CD14-positive monocyte (primary cell): Measurements from ENCODE around the gene RTP3. TPM values are rescaled to one million over a fixed set of nuclear protein-coding genes. Genes with fewer than 3 reads are reported as not detected.
A peak's percentile ranks its signal among the peaks of the same experiment; 100 is the strongest.

Experiments used
- DNase-seq, 3 donors: peaks; one replicate each; pipeline ENCODE4 v3.0.0-alpha.2; 2011 to 2022
- H2AFZ ChIP-seq: 2 replicates; pipeline ENCODE4 v1.6.0; 2012; ENCODE audit warnings: mild to moderate bottlenecking, low read depth, low read length, inconsistent platforms; ENCODE audit not compliant: insufficient read depth, poor library complexity, severe bottlenecking
- H3K27ac ChIP-seq, 2 donors: 1 replicate in 1 of 2; 2 replicates in 1 of 2; pipeline ENCODE4 v1.5.1; 2012 to 2013; ENCODE audit warnings: low read length in 2 of 2, control low read depth in 1 of 2, inconsistent platforms in 1 of 2, low read depth in 1 of 2, mild to moderate bottlenecking in 1 of 2
- H3K27me3 ChIP-seq, 2 donors: one replicate each; pipeline versions ENCODE4 v1.6.0 to v1.6.1; 2011 to 2013; ENCODE audit warnings: low read length in 2 of 2; ENCODE audit not compliant: control insufficient read depth in 2 of 2, insufficient read depth in 2 of 2
- H3K36me3 ChIP-seq, 2 donors: replicated peaks in 1 of 2; 1 replicate in 1 of 2; 2 replicates in 1 of 2; pipeline versions ENCODE4 v1.5.1 to v1.6.1; 2012 to 2013; ENCODE audit warnings: low read length in 2 of 2, control low read depth in 1 of 2, inconsistent platforms in 1 of 2, mild to moderate bottlenecking in 1 of 2; ENCODE audit not compliant: insufficient read depth in 2 of 2, control insufficient read depth in 1 of 2
- H3K4me1 ChIP-seq, 2 donors: 1 replicate in 1 of 2; 2 replicates in 1 of 2; pipeline versions ENCODE4 v1.5.1 to v1.6.1; 2012 to 2013; ENCODE audit warnings: low read length in 2 of 2, control low read depth in 1 of 2, inconsistent platforms in 1 of 2, mild to moderate bottlenecking in 1 of 2, moderate library complexity in 1 of 2; ENCODE audit not compliant: insufficient read depth in 2 of 2, control insufficient read depth in 1 of 2
- H3K4me2 ChIP-seq: replicated peaks from 2 replicates; pipeline ENCODE3; 2012; ENCODE audit warnings: low read length, moderate library complexity, mild to moderate bottlenecking; ENCODE audit not compliant: poor library complexity, severe bottlenecking; ENCODE audit errors: extremely low read depth
- H3K4me3 ChIP-seq, 3 experiments: fragments of 200-600 bp in 1 of 3; sonication (generic) in 1 of 3; replicated peaks in 1 of 3; 1 replicate in 2 of 3; 2 replicates in 1 of 3; pipeline ENCODE4 v1.5.1; 2011 to 2013; ENCODE audit warnings: low read length in 3 of 3, mild to moderate bottlenecking in 3 of 3, control low read depth in 2 of 3, low read depth in 2 of 3, inconsistent platforms in 1 of 3, moderate library complexity in 1 of 3
- H3K79me2 ChIP-seq: 2 replicates; pipeline ENCODE4 v1.6.0; 2012; ENCODE audit warnings: mild to moderate bottlenecking, control low read depth, inconsistent platforms, low read length, moderate library complexity; ENCODE audit not compliant: insufficient read depth
- H3K9ac ChIP-seq: 2 replicates; pipeline ENCODE4 v1.6.0; 2017; ENCODE audit warnings: low read length, mild to moderate bottlenecking; ENCODE audit not compliant: insufficient read depth, poor library complexity, severe bottlenecking
- H3K9me3 ChIP-seq, 2 donors: replicated peaks in 1 of 2; 1 replicate in 1 of 2; 2 replicates in 1 of 2; pipeline versions ENCODE4 v1.5.1 to v1.6.1; 2012 to 2013; ENCODE audit warnings: low read length in 2 of 2, control low read depth in 1 of 2; ENCODE audit not compliant: control insufficient read depth in 1 of 2, insufficient read depth in 1 of 2
- H4K20me1 ChIP-seq: 2 replicates; pipeline ENCODE4 v1.6.0; 2012; ENCODE audit warnings: mild to moderate bottlenecking, low read length, control low read depth, moderate library complexity; ENCODE audit not compliant: insufficient read depth
- H3K27ac Mint-ChIP-seq, 7 donors: one replicate each; pipeline ENCODE4 v1.8.0; 2020; ENCODE audit warnings: mild to moderate bottlenecking in 7 of 7, mixed read lengths in 7 of 7, moderate library complexity in 6 of 7, inconsistent platforms in 2 of 7
- H3K27me3 Mint-ChIP-seq, 3 donors: one replicate each; pipeline ENCODE4 v1.8.0; 2021 to 2022; ENCODE audit warnings: low read depth in 3 of 3, mild to moderate bottlenecking in 3 of 3, mixed read lengths in 3 of 3, moderate library complexity in 3 of 3, inconsistent platforms in 1 of 3
- H3K36me3 Mint-ChIP-seq, 2 donors: one replicate each; pipeline ENCODE4 v1.8.0; 2020; ENCODE audit warnings: mixed read lengths in 2 of 2, inconsistent platforms in 1 of 2, mild to moderate bottlenecking in 1 of 2
- H3K4me1 Mint-ChIP-seq: one replicate; pipeline ENCODE4 v1.8.0; 2020; ENCODE audit warnings: mild to moderate bottlenecking, mixed read lengths
- H3K4me3 Mint-ChIP-seq, 2 donors: one replicate each; pipeline ENCODE4 v1.8.0; 2020; ENCODE audit warnings: mild to moderate bottlenecking in 2 of 2, mixed read lengths in 2 of 2, moderate library complexity in 1 of 2
- H3K9me3 Mint-ChIP-seq, 7 donors: one replicate each; pipeline ENCODE4 v1.8.0; 2020 to 2022; ENCODE audit warnings: mixed read lengths in 7 of 7, mild to moderate bottlenecking in 6 of 7, moderate library complexity in 6 of 7, inconsistent platforms in 2 of 7
- CTCF ChIP-seq: fragments of 200-600 bp; IDR thresholded peaks from one replicate; pipeline ENCODE4 v1.8.0; 2022; ENCODE audit warnings: antibody characterized with exemption, mild to moderate bottlenecking
- WGBS: methylation state at CpG from one replicate; pipeline ENCODE4 v1.1.5; 2013; ENCODE audit warnings: missing lambda C conversion rate; ENCODE audit not compliant: insufficient coverage; 5-methylcytosine and 5-hydroxymethylcytosine counted together
- intact Hi-C, 2 donors: fragments of 100-400 bp; cut with micrococcal nuclease; formaldehyde crosslinking; loops; one replicate each; pipeline versions ENCODE4 v1.15.0 to v1.15.1; 2023
- polyA plus RNA-seq, 3 donors: library from polyadenylated mRNA; depleted of rRNA in 1 of 3; unstranded in 2 of 3; stranded (reverse) in 1 of 3; fragments of 300-500 nt in 2 of 3; fragments of >200 nt in 1 of 3; fragmentation: Illumina TruSeq in 2 of 3; gene quantifications; 1 replicate in 2 of 3; 2 replicates in 1 of 3; pipeline ENCODE4 v1.2.3, GENCODE V29; 2012 to 2021

Gene RTP3
- polyA plus RNA-seq, 3 donors = not detected

- Histone ChIP-seq H3K4me1 (peaks cover 12% of the 10 kb centered on the region in 2 donors), H3K27ac (no peak overlapping the region), H3K79me2 (no peaks in the 10 kb centered on the region), H3K27me3 (no peaks in the 10 kb centered on the region), H3K36me3 (no peaks in the 10 kb centered on the region), H2AFZ (no peak overlapping the region), H4K20me1 (no peaks in the 10 kb centered on the region), H3K9ac (no peak overlapping the region), H3K9me3 (no peaks in the 10 kb centered on the region), H3K4me3 (no peak overlapping the region), H3K4me2 (no peak overlapping the region)
- WGBS = 89% methylated on average over 11 of the region's 14 CpGs
- H3K4me1 Mint-ChIP-seq = peaks cover 17% of the 10 kb centered on the region
- peak; percentile 86 for TF ChIP-seq CTCF
- DNase-seq = peak in 1 of 3 donors; percentile 8
- H3K27ac Mint-ChIP-seq = no peak overlapping the region
- intact Hi-C loops = loop anchor here in 1 of 2 donors (10.0 kb wide), 1 partner anchor 515 kb away; no protein-coding TSS in a partner anchor
- no peaks in the 10 kb centered on the region for H3K36me3 Mint-ChIP-seq
- peaks cover 0 to 12% (median 3%) of the 10 kb centered on the region in 3 donors for H3K27me3 Mint-ChIP-seq
- H3K4me3 Mint-ChIP-seq = no peak overlapping the region
- H3K9me3 Mint-ChIP-seq = no peaks in the 10 kb centered on the region
Measured at GRCh38 chr3:46449755-46450552, 47.8 kb upstream of the RTP3 start.

GRCh38 chr3:46453526-46454208 lies 44.1 kb upstream of the RTP3 start:
- Histone ChIP-seq H3K9ac (no peak overlapping the region), H3K4me3 (no peak overlapping the region), H3K4me2 (no peak overlapping the region), H3K4me1 (no peaks in the 10 kb centered on the region), H3K27ac (no peak overlapping the region), H3K27me3 (no peaks in the 10 kb centered on the region), H3K36me3 (no peaks in the 10 kb centered on the region), H2AFZ (no peak overlapping the region), H4K20me1 (no peaks in the 10 kb centered on the region), H3K79me2 (no peaks in the 10 kb centered on the region), H3K9me3 (no peaks in the 10 kb centered on the region)
- WGBS = 100% methylated on average over 4 of the region's 7 CpGs
- no peak for TF ChIP-seq CTCF
- no peaks in the 10 kb centered on the region for H3K4me1 Mint-ChIP-seq
- no peak for DNase-seq
- no peak overlapping the region for H3K4me3 Mint-ChIP-seq
- intact Hi-C loops = no loop called here
- peaks cover 0 to 5% (median 0%) of the 10 kb centered on the region in 7 donors for H3K9me3 Mint-ChIP-seq
- peaks cover 0 to 11% (median 3%) of the 10 kb centered on the region in 3 donors for H3K27me3 Mint-ChIP-seq
- H3K36me3 Mint-ChIP-seq = no peaks in the 10 kb centered on the region
- H3K27ac Mint-ChIP-seq = no peak overlapping the region
